C1 segment of cervical spinal cord (tissue), 14 donors: ENCODE data around the gene ARHGAP28.

ENCODE experiments used
- DNase-seq, 14 donors: peaks; one replicate each; lab custom pipeline; 2025; lab: John Stamatoyannopoulos, UW

The ARHGAP28 gene

DNA sequence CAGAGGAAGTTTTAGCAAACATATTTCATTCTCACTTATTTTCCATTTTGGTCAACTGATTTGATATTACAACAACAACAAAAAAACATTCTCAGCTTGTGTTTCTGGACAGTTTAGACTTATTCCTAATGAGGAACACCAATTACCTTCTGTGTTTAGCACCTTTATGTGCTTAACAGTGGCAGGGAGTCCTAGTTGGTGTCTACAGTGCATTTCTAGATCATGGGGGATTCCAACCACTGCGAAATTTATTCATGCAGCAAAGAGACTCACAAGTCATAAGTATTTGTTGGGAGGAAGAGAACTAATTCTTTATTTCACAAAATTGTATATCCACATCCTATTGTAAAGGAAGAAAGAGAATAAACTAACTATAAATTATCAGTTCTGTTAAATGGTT lies 4.2 kb downstream of the ARHGAP28 start:
- no peak for DNase-seq

DNA sequence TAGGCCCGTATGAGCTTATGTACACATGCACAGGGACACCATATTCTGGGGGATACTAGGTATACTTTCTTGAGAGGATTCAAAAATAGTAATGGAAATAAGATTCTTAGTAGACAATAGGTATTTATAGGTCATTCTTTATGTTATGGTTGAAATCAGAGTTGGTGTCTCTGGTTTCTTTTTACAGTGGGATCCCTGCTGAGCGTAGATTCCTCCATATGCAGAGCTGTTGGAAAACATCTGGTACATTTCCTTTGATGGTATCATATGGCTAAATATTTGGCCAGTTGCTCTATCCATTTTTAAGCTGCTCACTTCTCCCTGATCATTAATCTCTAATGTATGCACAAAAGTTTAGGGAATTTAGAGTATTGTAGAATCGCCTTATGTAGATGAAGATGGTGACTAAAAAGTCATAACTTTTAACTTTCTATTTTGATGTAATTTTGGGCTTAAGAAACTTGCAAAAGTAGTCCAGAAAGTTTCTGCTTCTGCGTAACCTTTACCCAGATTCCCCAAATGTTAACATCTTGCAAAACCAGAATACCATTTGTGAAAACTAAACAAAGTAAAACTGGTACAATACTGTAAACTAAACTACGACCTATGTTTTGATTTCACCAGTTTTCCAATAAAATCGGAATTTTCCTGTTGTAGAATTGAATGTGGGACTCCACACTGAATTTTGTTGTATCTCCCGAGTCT lies 5.4 kb downstream of the ARHGAP28 start:
- no peak for DNase-seq

GRCh38 chr18:6737833-6738232 lies 8.3 kb downstream of the ARHGAP28 start:
- DNase-seq: no peak

DNA sequence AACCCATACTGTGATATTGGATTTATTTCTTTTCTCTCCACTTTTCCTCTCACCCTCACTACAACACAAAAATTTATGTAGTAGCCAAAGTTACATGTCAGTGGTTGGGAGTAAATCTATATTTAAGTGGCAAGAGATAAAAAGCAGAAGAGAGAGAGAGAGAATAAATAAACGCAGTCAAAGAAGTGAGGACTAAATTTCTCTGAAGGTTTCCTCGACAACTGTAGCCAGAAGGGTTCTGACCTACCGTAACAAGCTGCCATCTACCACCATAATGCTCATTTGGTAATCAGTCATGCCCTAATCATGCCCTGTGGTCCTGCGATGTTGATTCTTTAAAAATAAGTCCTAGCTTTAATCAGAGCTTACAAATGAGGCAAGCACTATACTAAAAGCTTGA lies 9.1 kb downstream of the ARHGAP28 start:
- no peak for DNase-seq

DNA sequence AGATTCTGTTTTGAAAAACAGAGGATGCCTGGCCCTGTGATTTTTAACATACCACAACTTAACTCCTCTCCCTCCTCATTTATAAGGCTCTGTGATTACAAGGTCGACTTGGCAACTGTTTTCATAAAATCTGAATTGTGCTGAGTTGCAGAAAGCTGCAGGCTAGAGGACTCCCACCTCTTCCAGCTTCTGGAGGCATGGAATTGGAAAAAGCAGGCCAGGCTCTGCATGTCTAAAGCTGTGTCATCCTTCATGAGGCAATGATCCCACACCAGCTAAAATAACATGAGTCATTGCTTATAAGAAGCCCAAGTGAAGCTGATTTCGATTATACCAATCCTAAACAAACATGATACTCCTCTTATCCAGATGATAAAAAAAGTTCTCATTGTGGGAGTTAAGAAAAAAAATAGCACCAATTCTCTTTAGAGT lies 11.7 kb downstream of the ARHGAP28 start:
- no peak for DNase-seq

- DNase-seq: no peak
Measured at GRCh38 chr18:6741786-6742185, 12.3 kb downstream of the ARHGAP28 start.

DNA sequence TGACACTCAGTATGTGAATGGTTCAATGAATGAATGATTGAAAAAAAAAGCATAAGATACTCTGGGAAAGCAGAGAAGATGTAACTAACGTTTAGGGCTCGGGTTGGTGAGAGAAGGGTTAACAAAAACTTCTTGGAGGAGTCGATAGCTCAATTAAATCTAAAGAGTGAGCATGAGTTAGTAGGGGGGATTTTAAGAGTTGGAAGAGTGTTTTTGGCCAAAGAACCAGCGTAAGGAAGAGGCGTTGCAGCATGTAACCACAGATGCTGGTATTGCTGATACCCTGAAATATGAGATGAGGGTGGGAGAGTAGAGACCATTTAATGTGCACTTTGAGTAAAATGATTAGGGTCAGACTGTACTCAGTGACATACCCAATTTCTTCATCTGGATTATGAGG lies 14.5 kb downstream of the ARHGAP28 start:
- no peak for DNase-seq

DNA sequence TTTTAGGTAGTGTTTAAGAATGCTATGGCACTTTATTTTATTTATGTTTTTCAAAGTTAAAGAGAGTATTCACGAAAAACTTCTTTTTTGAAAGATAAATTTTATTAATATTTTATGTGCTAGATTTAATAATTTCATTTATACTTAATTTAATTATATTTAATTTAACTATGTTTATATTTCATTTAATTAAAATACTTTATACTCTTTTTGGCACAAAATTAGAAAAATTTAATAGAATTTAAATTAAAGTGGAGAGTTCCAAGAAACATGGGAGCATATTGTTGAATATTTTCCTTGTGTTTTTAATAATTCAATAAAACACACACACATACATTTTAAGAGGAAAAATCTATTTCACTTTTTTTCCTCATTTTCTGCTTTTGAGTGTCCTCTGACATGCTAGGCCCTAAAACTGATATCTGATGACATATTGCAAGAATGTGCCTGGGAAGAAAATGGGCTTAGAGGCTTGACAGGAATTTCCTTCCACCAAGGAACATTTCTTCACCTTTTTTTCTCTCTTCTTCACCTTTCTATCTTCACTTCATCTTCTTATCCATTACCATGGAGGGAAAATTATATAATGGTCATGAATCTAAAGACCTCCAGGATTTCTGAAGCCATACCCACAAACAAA lies 15.4 kb downstream of the ARHGAP28 start:
- no peak for DNase-seq

- DNase-seq: no peak
Measured at GRCh38 chr18:6745504-6746031, 16.1 kb downstream of the ARHGAP28 start.

GRCh38 chr18:6746386-6746960 lies 17.0 kb downstream of the ARHGAP28 start:
- DNase-seq: no peak

GRCh38 chr18:6747646-6748045 lies 18.1 kb downstream of the ARHGAP28 start:
- no peak for DNase-seq

- DNase-seq: no peak
Measured at GRCh38 chr18:6748241-6748640, 18.7 kb downstream of the ARHGAP28 start.

- no peak for DNase-seq
Measured at GRCh38 chr18:6750411-6750810, 20.9 kb downstream of the ARHGAP28 start.

- DNase-seq: no peak
Measured at GRCh38 chr18:6751222-6751621, 21.7 kb downstream of the ARHGAP28 start.

DNA sequence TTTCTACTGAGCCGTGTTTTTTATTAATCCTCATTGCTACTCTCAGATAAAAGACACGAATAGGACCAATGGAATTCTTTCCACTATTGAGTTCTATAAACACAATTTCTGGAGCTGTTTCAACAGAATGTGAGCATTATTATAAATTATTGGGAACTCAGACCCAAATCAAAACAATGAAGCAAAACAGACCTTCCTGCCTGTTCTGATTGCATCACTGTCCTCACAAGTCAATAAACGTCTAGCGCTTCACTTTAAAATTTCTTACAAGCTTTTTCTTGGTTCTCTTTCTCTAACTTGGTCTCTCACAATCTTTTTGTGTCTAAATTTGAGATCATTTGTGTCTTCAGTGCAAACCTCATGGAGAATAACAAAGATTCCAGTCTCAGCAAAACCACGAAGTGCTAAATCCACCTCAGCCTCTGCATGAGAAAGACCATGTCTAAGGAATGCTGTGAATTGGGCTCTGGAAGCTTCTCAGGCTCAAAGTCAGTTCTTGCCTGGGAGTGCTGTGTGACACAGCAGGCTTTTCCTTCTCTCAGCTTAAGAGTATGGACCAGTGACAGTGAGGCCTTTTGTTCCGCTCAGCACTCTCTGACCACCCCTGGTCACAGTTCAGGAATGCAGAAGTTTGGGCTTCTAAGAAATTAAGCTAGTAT lies 22.8 kb downstream of the ARHGAP28 start:
- DNase-seq: no peak

DNA sequence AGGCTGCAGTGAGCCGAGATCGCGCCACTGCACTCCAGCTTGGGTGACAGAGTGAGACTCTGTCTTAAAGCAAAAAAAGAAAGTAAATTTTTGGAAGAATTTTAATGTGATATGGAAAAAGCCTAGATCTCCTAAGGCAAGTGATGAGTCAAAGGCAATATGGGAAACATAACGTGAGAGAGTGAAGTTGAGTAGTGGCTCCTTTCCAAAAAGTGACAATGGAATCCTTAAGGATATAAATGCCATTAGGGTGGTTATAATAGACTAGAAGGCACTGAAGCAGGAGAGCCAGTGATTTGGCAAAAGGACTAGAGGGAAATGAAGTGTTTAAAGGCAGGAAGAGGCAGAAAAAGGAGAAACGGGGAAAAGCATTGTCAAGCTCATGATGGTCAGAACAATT lies 25.6 kb downstream of the ARHGAP28 start:
- no peak for DNase-seq

GRCh38 chr18:6757931-6758330 lies 28.4 kb downstream of the ARHGAP28 start:
- no peak for DNase-seq

GRCh38 chr18:6759579-6759978 lies 30.1 kb downstream of the ARHGAP28 start:
- no peak for DNase-seq

DNA sequence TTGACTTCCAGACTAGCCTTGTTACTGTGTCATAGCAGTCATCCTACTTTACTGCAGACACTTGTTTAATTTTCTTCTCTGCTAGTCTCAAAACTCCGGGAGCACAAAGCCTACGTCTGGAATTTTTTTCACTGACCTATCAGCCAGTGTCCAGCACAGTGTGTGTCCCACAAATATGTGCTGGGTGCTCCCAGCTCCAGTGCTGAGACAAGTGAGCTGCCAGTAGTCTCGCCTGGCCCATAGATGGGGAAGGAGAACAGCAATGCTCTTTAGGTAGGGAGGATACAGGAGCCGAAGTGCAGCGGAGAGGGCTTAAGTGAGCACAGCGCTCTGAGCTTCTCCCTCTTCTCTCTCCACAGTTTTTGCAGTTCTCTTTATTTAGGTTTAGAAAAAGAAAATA lies 34.0 kb downstream of the ARHGAP28 start:
- no peak for DNase-seq

DNA sequence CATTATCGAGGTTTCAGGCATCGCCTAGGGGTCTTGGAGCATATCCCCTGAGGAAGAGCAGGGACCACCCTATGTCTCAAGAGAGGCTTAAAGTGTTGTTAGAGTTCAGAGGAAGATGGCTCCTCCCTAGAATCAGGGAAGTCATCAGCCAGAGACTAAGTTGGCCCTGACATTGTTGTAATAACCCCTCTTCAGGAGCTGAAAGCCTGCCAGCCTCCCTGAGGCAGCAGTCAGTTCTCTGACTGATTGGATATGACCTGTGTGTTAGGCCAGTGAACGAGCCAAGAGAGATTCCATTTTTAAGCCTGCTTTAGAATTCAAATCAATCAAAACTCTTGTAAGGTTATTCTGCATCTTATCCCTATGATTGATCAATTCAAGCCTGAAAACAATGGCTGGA lies 34.9 kb downstream of the ARHGAP28 start:
- DNase-seq: no peak

DNA sequence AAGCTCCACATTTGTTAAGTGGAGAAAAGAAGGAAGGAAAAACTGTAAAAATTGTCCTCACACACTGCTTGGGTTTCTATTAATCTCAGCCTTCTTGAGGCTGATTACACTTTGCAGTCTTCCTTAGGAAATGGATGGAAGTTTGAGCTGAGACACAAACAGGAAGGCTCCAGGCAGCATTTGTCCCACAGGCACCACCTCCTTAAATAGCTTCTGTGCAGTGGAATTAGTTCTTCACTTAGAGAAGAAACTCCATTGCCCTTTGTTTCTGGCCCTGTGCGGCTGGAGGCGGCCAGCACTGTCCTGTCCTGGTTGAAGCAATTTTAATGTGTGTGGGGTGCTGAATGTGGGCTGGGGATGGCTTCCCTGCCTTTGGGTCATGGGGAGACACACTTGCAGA lies 44.3 kb downstream of the ARHGAP28 start:
- no peak for DNase-seq

DNA sequence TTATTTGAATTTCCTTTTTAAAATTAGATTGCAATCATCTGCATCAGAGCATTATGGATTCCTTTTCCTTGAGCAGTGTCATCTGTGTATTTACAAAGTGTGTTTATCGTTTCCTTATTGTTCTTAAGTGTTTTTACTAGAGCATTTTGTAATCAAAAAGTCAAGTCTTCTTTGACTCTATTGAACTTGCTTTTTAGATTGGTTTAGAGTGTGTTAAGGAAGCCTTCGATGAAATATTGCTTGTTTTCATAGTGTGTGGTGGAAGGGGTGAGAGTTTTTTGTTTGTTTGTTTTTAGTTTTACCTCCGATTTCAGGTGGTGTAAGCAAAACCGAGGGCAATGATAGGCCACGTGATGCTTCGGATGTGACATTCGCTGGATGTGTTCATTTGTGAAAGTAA lies 45.7 kb downstream of the ARHGAP28 start:
- DNase-seq: no peak
